Karpas-422 (cell line): ENCODE data around the gene SFI1. TPM values are rescaled to one million over a fixed set of nuclear protein-coding genes. Genes with fewer than 3 reads are reported as not detected.
"Not testable (repeated sequence)": the region's sequence is repeated elsewhere in the genome, so short reads cannot be mapped to it uniquely, and the experiment has no call there.

ENCODE experiments used
- DNase-seq: peaks from one replicate; pipeline ENCODE4 v3.0.0-alpha.2; 2015
- H2AFZ ChIP-seq: fragments of 200-600 bp; sonication (generic); 2 replicates; pipeline ENCODE4 v1.6.1; 2014; ENCODE audit warnings: antibody characterized with exemption, low read length, mixed read lengths
- H3K27ac ChIP-seq: fragments of 200-600 bp; sonication (generic); 2 replicates; pipeline ENCODE4 v1.5.1; 2014; ENCODE audit warnings: mild to moderate bottlenecking, low read length, moderate library complexity
- H3K27me3 ChIP-seq: fragments of 200-600 bp; sonication (generic); 2 replicates; pipeline ENCODE4 v1.6.1; 2014; ENCODE audit warnings: low read length, mixed read lengths
- H3K36me3 ChIP-seq: fragments of 200-600 bp; sonication (generic); 2 replicates; pipeline ENCODE4 v1.6.1; 2014; ENCODE audit warnings: low read length, mixed read lengths; ENCODE audit not compliant: insufficient read depth
- H3K4me1 ChIP-seq: fragments of 200-600 bp; sonication (generic); 2 replicates; pipeline ENCODE4 v1.6.1; 2014; ENCODE audit warnings: mild to moderate bottlenecking, low read length, mixed read lengths
- H3K4me2 ChIP-seq: fragments of 200-600 bp; sonication (generic); 2 replicates; pipeline ENCODE4 v1.6.1; 2014; ENCODE audit warnings: low read length, low read depth, mild to moderate bottlenecking; ENCODE audit not compliant: poor library complexity, severe bottlenecking
- H3K4me3 ChIP-seq: fragments of 200-600 bp; sonication (generic); 2 replicates; pipeline ENCODE4 v1.5.1; 2014; ENCODE audit warnings: mild to moderate bottlenecking, antibody characterized with exemption, low read length, mixed read lengths
- H3K79me2 ChIP-seq: fragments of 200-600 bp; sonication (generic); 2 replicates; pipeline ENCODE4 v1.6.1; 2014; ENCODE audit warnings: mild to moderate bottlenecking, low read length, mixed read lengths
- H3K9ac ChIP-seq: fragments of 200-600 bp; sonication (generic); 2 replicates; pipeline ENCODE4 v1.6.0; 2014; ENCODE audit warnings: low read length
- H3K9me2 ChIP-seq: fragments of 200-600 bp; sonication (generic), shearing (Covaris generic); replicated peaks from 2 replicates; pipeline ENCODE4 v1.6.0; 2014; ENCODE audit warnings: mild to moderate bottlenecking, low read length, moderate library complexity; ENCODE audit not compliant: insufficient read depth
- H3K9me3 ChIP-seq: fragments of 300-700, 200-600 bp; sonication (generic); 2 replicates; pipeline ENCODE4 v1.6.1; 2014; ENCODE audit warnings: low read length, mixed read lengths
- H4K20me1 ChIP-seq: fragments of 200-600 bp; sonication (generic); 2 replicates; pipeline ENCODE4 v1.6.1; 2014; ENCODE audit warnings: mild to moderate bottlenecking, antibody characterized with exemption, low read length, low read depth; ENCODE audit not compliant: insufficient read depth
- total RNA-seq: library from RNA; depleted of rRNA; stranded (reverse); fragments of >200 nt; shearing (Covaris generic); gene quantifications from 2 replicates; pipeline ENCODE4 v1.2.3, GENCODE V29; 2014; ENCODE audit warnings: low replicate concordance

The SFI1 gene
- total RNA-seq, 1 experiment from 2014 or later, result 43.2 TPM

DNA sequence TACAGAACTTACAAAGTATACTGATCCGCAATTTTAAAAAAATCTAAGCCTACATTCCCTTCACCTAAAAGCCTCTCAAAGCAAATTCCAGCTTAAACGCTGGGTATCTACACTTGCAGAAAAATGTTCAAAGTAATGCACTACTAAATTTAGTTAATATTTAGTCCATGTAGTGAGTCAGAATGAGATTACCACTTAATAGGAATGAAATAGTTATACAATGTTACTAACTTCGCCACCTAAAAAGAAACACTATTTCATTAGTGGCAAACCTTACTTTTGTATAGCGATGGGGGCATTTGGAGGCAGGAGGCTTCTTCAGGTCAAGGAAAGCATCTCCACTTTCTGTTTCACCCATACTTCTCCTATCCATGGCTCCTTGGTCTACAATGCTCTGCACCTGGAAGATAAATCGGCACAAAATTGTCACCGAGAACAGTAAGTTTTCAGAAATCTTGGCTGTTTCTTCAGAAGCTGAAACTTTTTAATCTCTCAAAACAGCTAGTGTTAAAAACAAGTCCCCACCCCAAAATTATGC, 7.9 kb upstream of the SFI1 start:
- Histone ChIP-seq H3K4me1 (peaks cover 36% of the 10 kb centered on the region), H3K79me2 (peaks cover 63% of the 10 kb centered on the region), H3K9me2 (no peaks in the 10 kb centered on the region), H3K36me3 (peaks cover 30% of the 10 kb centered on the region), H3K9me3 (no peaks in the 10 kb centered on the region), H3K4me3 (peak overlapping the region; percentile 94), H3K27me3 (no peaks in the 10 kb centered on the region), H3K27ac (peak overlapping the region; percentile 99), H2AFZ (no peak overlapping the region), H4K20me1 (0 out of 2 replicates have a peak, but pooled peaks cover 4% of the 10 kb centered on the region), H3K9ac (peak overlapping the region; percentile 87), H3K4me2 (peak overlapping the region; percentile 92)
- peak; percentile 52 for DNase-seq

DNA sequence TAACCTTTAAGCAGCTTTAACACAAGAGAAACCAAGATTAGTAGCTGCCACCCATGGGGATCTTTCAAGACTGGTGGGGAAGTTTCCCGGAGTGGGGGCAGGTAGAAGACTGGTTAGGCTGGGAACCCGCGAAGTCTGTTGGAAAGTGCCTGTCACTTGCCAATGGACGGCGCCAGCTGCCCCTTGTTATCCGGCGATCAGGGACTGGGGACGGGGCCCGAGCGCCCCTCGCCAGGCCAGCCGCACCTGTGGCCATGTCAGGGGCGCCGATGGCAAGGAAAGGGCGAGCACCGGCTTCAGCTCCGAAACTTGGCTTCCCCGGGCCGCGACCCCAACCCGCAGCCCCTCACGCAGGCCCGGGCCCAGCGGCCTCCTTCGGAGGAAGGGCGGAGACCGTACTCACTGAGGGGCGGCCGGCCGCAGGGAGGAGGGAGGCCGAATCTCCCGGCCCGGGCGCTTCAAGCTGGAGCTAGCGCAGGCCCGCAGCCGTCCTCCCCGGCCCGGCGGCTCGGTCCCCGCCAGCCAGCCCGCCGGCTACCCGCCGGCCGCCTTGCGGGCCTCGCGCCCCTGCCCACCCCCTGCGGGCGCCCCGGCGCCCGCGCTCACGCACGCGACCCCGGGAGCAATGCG, 7.2 kb upstream of the SFI1 start:
- DNase-seq, result peak; percentile 57

DNA sequence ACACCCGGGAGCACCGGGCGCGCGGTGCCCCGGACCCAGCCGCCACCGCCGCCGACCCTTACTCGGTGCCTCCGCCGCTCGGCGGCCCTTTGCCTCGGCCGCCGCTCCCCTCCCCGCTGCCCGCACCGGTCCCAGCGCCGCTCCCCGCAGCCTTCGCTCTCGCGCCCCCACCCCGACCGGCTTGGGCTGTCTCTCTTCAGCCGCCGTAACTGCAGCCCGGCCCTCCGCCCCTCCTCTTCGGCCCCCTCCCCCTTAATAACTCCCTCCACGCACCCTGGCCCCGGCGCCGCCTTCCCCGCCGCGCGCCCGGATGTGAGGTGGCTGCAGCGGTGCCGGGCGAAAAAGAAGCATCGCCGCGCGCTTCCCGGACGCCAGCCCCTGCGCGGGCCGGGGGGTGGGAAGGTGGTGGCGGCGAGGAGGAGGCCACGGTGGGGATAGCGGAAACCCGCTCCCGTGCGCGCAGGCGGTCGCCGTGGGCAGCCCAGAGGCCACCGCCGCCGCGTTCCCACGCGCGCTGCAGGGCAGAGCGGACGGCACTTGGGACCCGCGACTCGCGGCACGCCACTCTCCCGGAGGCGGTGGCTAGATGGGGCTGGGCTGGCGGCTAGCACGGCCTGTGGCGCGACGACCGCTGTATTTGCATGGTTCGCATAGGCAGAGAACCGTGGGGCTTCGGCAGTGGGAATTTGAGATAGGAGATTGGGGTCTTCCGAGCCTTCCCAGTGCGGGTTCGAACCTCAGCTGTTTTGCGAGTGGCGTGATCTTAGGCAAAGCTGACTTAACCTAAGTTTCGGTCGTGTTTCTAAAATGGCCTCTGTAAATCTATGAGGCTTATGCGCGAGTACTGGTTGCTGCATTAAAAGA, 6.5 kb upstream of the SFI1 start, which contains the start of gene EIF4ENIF1:
TSS of gene EIF4ENIF1 (minus strand) at position 211 of the 864 bp plus-strand sequence. CDS start 1,124 bp downstream, outside the sequence.
- no peaks in the 10 kb centered on the region for H3K9me2 ChIP-seq
- H2AFZ ChIP-seq, result 0 out of 2 replicates have a peak within 1 kb of the TSS, but pooled peaks have one; percentile 16
- peak within 1 kb of the TSS; percentile 92 for H3K4me2 ChIP-seq
- peak within 1 kb of the TSS; percentile 94 for H3K4me3 ChIP-seq
- peak within 1 kb of the TSS; percentile 87 for H3K9ac ChIP-seq
- DNase-seq, result peak; percentile 95
- H3K79me2 ChIP-seq, result peaks cover 48% of the 10 kb centered on the region
- 0 out of 2 replicates have a peak, but pooled peaks cover 4% of the 10 kb centered on the region for H4K20me1 ChIP-seq
- peak within 1 kb of the TSS; percentile 99 for H3K27ac ChIP-seq
- H3K4me1 ChIP-seq, result peaks cover 51% of the 10 kb centered on the region
- no peaks in the 10 kb centered on the region for H3K9me3 ChIP-seq
- no peaks in the 10 kb centered on the region for H3K27me3 ChIP-seq
- peaks cover 16% of the 10 kb centered on the region for H3K36me3 ChIP-seq

More for the DNA sequence above, 7.2 kb upstream of the SFI1 start:
- 0 out of 2 replicates have a peak overlapping the region, but pooled peaks have one; percentile 16 for H2AFZ ChIP-seq
- 0 out of 2 replicates have a peak, but pooled peaks cover 4% of the 10 kb centered on the region for H4K20me1 ChIP-seq
- no peaks in the 10 kb centered on the region for H3K9me3 ChIP-seq
- peaks cover 23% of the 10 kb centered on the region for H3K36me3 ChIP-seq
- H3K4me1 ChIP-seq, result peaks cover 43% of the 10 kb centered on the region
- H3K4me3 ChIP-seq, result peak overlapping the region; percentile 94
- H3K9ac ChIP-seq, result peak overlapping the region; percentile 87
- H3K4me2 ChIP-seq, result peak overlapping the region; percentile 92
- H3K9me2 ChIP-seq, result no peaks in the 10 kb centered on the region
- peak overlapping the region; percentile 99 for H3K27ac ChIP-seq
- H3K27me3 ChIP-seq, result no peaks in the 10 kb centered on the region
- peaks cover 56% of the 10 kb centered on the region for H3K79me2 ChIP-seq

DNA sequence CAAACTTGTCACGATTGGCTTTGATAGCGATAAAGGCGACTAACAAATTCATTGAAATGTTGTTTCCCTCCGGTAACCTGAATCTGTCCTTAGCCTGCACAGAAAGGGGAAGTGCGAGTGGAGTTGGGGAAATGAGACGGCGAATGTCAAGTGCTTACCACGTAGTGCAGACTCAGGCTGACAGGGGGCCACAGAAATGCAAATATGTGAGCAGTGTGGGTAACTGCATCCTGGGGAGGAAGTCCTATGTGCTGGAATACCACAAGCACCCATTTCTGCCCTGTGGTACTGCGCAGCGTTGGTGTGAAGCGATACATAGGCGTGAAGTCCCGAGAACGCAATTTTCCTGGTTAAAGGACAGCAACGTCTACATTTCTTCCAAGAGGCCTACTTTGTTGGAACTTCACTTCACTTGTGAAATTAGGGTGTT, 5.8 kb upstream of the SFI1 start:
- Histone ChIP-seq H3K27me3 (no peaks in the 10 kb centered on the region), H3K4me3 (peak overlapping the region; percentile 94), H3K79me2 (peaks cover 42% of the 10 kb centered on the region), H3K9ac (peak overlapping the region; percentile 87), H3K4me1 (peaks cover 57% of the 10 kb centered on the region), H3K27ac (peak overlapping the region; percentile 99), H3K36me3 (peaks cover 11% of the 10 kb centered on the region), H3K9me3 (no peaks in the 10 kb centered on the region), H2AFZ (no peak overlapping the region), H3K4me2 (peak overlapping the region; percentile 90), H4K20me1 (0 out of 2 replicates have a peak, but pooled peaks cover 4% of the 10 kb centered on the region), H3K9me2 (no peaks in the 10 kb centered on the region)
- peak; percentile 97 for DNase-seq

DNA sequence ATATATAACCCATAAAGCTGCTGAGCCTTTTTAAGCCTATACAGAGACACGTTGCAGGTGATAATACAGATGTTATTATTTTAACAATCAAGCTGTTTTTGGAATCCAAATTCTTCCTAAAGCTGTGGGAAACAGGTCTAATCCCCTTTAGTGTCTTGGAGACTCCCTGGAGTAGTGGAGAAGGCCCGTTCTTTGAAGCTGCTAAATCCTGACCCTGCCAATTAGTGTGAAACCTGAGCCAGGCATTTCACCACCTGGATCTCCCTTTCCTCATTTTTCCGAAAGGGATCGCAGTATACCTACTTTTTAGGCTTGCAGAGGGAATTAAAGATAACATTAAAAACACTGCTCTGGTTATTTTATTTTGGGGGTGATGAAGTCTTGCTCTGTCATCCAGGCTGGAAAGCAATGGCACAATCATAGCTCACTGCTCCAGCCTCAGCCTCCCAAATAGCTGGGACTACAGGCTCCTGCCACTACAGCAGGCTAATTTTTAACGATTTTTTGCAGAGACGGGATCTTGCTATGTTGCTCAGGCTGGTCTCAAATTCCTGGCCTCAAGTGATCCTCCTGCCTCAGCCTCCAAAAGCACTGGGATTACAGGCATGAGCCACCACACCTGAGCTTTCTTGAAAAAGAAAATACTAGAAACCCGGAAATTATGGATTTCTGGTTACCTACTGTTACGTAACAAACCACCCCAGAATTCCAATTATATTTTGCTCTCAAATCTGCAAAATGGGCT, 4.9 kb upstream of the SFI1 start:
- no peak for DNase-seq
- peak overlapping the region; percentile 90 for H3K4me2 ChIP-seq
- no peaks in the 10 kb centered on the region for H3K9me2 ChIP-seq
- H4K20me1 ChIP-seq, result 0 out of 2 replicates have a peak, but pooled peaks cover 4% of the 10 kb centered on the region
- peak overlapping the region; percentile 99 for H3K27ac ChIP-seq
- no peaks in the 10 kb centered on the region for H3K27me3 ChIP-seq
- H3K4me3 ChIP-seq, result peak overlapping the region; percentile 94
- H3K36me3 ChIP-seq, result peaks cover 11% of the 10 kb centered on the region
- no peak overlapping the region for H2AFZ ChIP-seq
- peaks cover 60% of the 10 kb centered on the region for H3K4me1 ChIP-seq
- peaks cover 37% of the 10 kb centered on the region for H3K79me2 ChIP-seq
- H3K9me3 ChIP-seq, result no peaks in the 10 kb centered on the region
- H3K9ac ChIP-seq, result peak overlapping the region; percentile 87

DNA sequence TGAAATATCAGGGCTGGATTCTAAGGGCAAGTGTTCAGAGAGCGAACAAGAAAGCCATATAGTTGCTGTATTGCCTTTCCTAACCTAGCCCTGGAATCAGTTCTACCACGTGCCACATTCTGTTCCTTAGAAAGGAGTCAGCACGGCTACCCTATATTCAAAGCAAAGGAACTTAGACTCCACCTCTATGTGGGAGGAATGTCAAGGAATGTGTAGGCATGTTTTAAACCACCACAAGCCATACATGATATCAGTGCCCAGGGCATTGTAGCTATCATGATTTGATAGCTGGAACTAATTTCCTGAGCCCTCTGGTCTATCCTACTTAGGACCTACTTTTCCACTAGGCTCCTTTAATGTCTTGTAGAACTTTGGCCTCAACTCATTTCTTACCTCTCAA, 4.2 kb upstream of the SFI1 start:
- H3K27me3 ChIP-seq, result no peaks in the 10 kb centered on the region
- DNase-seq, result no peak
- H3K36me3 ChIP-seq, result peaks cover 7% of the 10 kb centered on the region
- H3K79me2 ChIP-seq, result peaks cover 38% of the 10 kb centered on the region
- H3K4me2 ChIP-seq, result no peak overlapping the region
- peaks cover 60% of the 10 kb centered on the region for H3K4me1 ChIP-seq
- H3K9me2 ChIP-seq, result no peaks in the 10 kb centered on the region
- H3K27ac ChIP-seq, result peak overlapping the region; percentile 99
- H2AFZ ChIP-seq, result no peak overlapping the region
- H4K20me1 ChIP-seq, result 0 out of 2 replicates have a peak, but pooled peaks cover 4% of the 10 kb centered on the region
- H3K4me3 ChIP-seq, result no peak overlapping the region
- no peak overlapping the region for H3K9ac ChIP-seq
- H3K9me3 ChIP-seq, result no peaks in the 10 kb centered on the region

DNA sequence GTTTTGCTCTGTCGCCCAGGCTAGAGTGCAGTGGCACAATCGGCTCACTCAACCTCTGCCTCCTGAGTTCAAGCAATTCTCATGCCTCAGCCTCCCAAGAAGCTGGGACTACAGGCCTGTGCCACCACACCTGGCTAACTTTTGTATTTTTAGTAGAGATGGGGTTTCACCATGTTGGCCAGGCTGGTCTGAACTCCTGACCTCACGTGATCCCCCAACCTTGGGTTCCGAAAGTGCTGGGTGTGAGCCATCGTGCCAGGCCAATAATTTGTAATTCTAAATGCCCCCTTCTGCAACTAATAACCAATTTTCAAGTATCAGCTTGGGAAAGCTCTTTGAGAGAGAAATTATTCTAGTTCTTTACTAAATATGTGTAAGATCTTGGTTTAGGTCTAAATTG, 3.0 kb upstream of the SFI1 start:
- DNase-seq, H3K36me3 ChIP-seq, H3K9me2 ChIP-seq, H3K9me3 ChIP-seq, H3K27me3 ChIP-seq, H2AFZ ChIP-seq, H4K20me1 ChIP-seq: not testable (repeated sequence)
- Histone ChIP-seq H3K9ac (peak overlapping the region; percentile 61), H3K4me1 (peaks cover 54% of the 10 kb centered on the region), H3K27ac (peak overlapping the region; percentile 96), H3K4me3 (peak overlapping the region; percentile 55; the same call in 1 of the 2 replicates), H3K79me2 (peaks cover 38% of the 10 kb centered on the region), H3K4me2 (peak overlapping the region; percentile 86)
